UCSD-AML1 (cell line): ENCODE results near the gene ACOX3.

Experiments
- DNase-seq: peaks from one replicate; lab custom pipeline; 2025; ENCODE audit not compliant: unreplicated experiment; lab: John Stamatoyannopoulos, UW

The ACOX3 gene

GRCh38 chr4:8376361-8377102, 64.0 kb downstream of the ACOX3 start:
- DNase-seq, result no peak

GRCh38 chr4:8374851-8375649, 65.5 kb downstream of the ACOX3 start:
- DNase-seq, result no peak

- no peak for DNase-seq
Measured at GRCh38 chr4:8373973-8374545, 66.5 kb downstream of the ACOX3 start.

GRCh38 chr4:8373270-8373972, 67.1 kb downstream of the ACOX3 start:
- no peak for DNase-seq

- DNase-seq, result no peak
Measured at GRCh38 chr4:8372506-8372905, 68.0 kb downstream of the ACOX3 start.

- no peak for DNase-seq
Measured at GRCh38 chr4:8371596-8371995, 68.9 kb downstream of the ACOX3 start.

GRCh38 chr4:8370835-8371595, 69.5 kb downstream of the ACOX3 start:
- no peak for DNase-seq

- DNase-seq, result no peak
Measured at GRCh38 chr4:8370106-8370787, 70.3 kb downstream of the ACOX3 start.

GRCh38 chr4:8369426-8370105, 71.0 kb downstream of the ACOX3 start:
- DNase-seq, result no peak

GRCh38 chr4:8368998-8369397, 71.5 kb downstream of the ACOX3 start:
- no peak for DNase-seq

- DNase-seq, result no peak
Measured at GRCh38 chr4:8368061-8368481, 72.5 kb downstream of the ACOX3 start.

- DNase-seq, result no peak
Measured at GRCh38 chr4:8366601-8367000, 73.9 kb downstream of the ACOX3 start.

- DNase-seq, result no peak
Measured at GRCh38 chr4:8365951-8366350, 74.6 kb downstream of the ACOX3 start.

GRCh38 chr4:8365353-8365752, 75.2 kb downstream of the ACOX3 start:
- DNase-seq, result no peak

GRCh38 chr4:8364848-8365350, 75.6 kb downstream of the ACOX3 start:
- DNase-seq, result no peak

GRCh38 chr4:8364141-8364540, 76.4 kb downstream of the ACOX3 start:
- DNase-seq, result no peak

- DNase-seq, result no peak
Measured at GRCh38 chr4:8362483-8362882, 78.0 kb downstream of the ACOX3 start.

- DNase-seq, result no peak
Measured at GRCh38 chr4:8359193-8359592, 81.3 kb downstream of the ACOX3 start.

- DNase-seq, result no peak
Measured at GRCh38 chr4:8356856-8357255, 83.7 kb downstream of the ACOX3 start.
